ENCODE results near the gene SLX1A. TPM values are rescaled to one million over a fixed set of nuclear protein-coding genes. Genes with fewer than 3 reads are reported as not detected.
"Not testable (repeated sequence)": the region's sequence is repeated elsewhere in the genome, so short reads cannot be mapped to it uniquely, and the experiment has no call there.

SLX1A gene
- total and polyA plus RNA-seq, 2 of the 4 experiments (the other 2 are of a cell fraction), result 8.4 to 35.1 TPM

DNA sequence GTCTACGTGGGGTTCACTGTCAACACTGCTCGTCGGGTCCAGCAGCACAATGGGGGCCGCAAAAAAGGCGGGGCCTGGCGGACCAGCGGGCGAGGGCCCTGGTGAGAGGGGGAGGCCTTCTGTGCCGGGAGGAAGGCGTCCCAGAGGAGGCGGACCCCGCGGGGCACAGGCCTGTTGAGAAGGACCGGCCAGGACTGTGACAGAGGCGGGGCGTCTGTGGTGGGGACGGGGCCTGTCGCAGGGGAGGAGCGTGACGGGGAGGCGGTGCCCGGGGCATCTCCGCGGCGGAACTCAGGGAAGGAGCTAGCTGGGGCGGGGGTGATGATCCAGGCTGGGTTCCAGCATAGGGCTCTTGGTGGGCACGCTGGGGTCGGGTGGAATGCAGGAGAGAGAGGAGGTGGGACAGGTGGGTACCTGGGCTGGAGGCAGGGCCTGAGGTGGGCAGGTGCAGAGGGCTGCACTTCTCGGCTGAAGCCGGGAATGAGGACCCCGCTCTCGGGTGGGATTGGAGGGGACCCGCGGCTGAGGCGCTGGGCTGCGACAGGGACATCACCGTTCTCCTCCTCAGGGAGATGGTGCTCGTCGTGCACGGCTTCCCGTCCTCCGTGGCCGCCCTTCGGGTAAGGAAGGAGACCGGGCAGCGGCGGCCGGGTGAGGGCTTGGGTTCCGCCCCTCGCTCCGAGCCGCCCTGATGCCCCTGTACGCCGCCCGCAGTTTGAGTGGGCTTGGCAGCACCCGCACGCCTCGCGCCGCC is 674 bp downstream of the SLX1A start:
- BruUV-seq (replicated peaks), result TSS peak; percentile 95
- intact Hi-C loops (cut with micrococcal nuclease); H2BK20ac ChIP-seq (ENCODE audit: low read depth, low read length); H3K36me3 ChIP-seq (ENCODE audit: control insufficient read depth, insufficient read depth, low read length); H3K79me1 ChIP-seq (ENCODE audit: low read depth in 1 of 2, low read length in 2 of 2); H2BK15ac ChIP-seq (ENCODE audit: low read depth, low read length); H3K9me3 ChIP-seq (ENCODE audit: control insufficient read depth, insufficient read depth, low read length); H4K8ac ChIP-seq (ENCODE audit: low read depth in 2 of 2, low read length in 2 of 2); H2BK120ac ChIP-seq (ENCODE audit: low read depth, low read length); H3K18ac ChIP-seq (ENCODE audit: low read depth, low read length); H3K4ac ChIP-seq (ENCODE audit: low read depth, low read length); H3K4me1 ChIP-seq (ENCODE audit: control insufficient read depth, insufficient read depth, low read length); H3K9me1 ChIP-seq (ENCODE audit: insufficient read depth, low read length); H2AFZ ChIP-seq (replicated peaks; ENCODE audit: low read length, poor library complexity); POLR2A ChIA-PET (ENCODE audit: unreplicated experiment); DNase-seq; H3K56ac ChIP-seq (ENCODE audit: extremely low read depth, insufficient read depth, low read length); H2AK9ac ChIP-seq (replicated peaks; ENCODE audit: low read depth, low read length, poor library complexity); CTCF ChIA-PET; dilution Hi-C loops (cut with HindIII; ENCODE audit: low sequenced_read_pairs, unreplicated experiment); H3K14ac ChIP-seq (replicated peaks; ENCODE audit: low read depth, low read length); H2BK5ac ChIP-seq (ENCODE audit: low read depth, low read length, poor library complexity, severe bottlenecking); H2AK5ac ChIP-seq (ENCODE audit: low read depth, low read length); H3K23ac ChIP-seq (ENCODE audit: low read depth, low read length); H3K27me3 ChIP-seq (ENCODE audit: control insufficient read depth, insufficient read depth, low read length); H4K20me1 ChIP-seq (ENCODE audit: insufficient read depth, low read length); H4K91ac ChIP-seq (ENCODE audit: insufficient read depth, low read depth, low read length); H4K5ac ChIP-seq (ENCODE audit: low read depth, low read length): not testable (repeated sequence)
- in situ Hi-C loops (cut with MboI; ENCODE audit: low sequenced_read_pairs), result loop anchor here (25.0 kb wide), 1 partner anchor 218 kb away; the partner anchor contains the start of gene ZNF771
- H3K9ac ChIP-seq (ENCODE audit: low read depth, low read length), result peak overlapping the region; percentile 90; the same call in 1 of the 2 replicates
- peak overlapping the region; percentile 71; the same call in 1 of the 2 replicates for H3K27ac ChIP-seq (ENCODE audit: insufficient read depth, low read length)
- H3K4me2 ChIP-seq (ENCODE audit: low read depth, low read length), result peak overlapping the region; percentile 93
- no CpG with 5 or more reads among the region's 60 CpGs for WGBS, 2 experiments (ENCODE audit: extremely low coverage in 2 of 2, insufficient read length in 1 of 2)
- H3K4me3 ChIP-seq (ENCODE audit: insufficient read depth, low read depth, low read length), result peak overlapping the region; percentile 63
- peak; percentile 82 for ATAC-seq (ENCODE audit: low read depth)

DNA sequence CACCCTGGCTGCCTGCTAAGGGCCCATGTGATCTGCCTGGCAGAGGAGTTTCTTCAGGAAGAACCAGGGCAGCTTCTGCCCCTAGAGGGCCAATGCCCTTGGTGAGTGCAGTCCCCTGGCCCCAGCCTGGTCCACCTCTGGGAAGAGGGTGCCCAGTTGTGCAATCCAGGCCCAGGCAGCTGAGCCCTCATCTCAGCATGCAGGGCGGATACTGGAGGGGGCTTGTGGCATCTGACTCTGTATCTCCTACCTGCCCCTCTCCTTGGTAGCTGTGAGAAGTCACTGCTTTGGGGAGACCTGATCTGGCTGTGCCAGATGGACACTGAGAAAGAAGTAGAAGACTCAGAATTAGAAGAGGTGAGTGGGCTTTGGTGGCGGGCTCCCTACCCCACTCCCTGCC is 3.3 kb downstream of the SLX1A start:
- dilution Hi-C loops (cut with HindIII; ENCODE audit: low sequenced_read_pairs, unreplicated experiment); intact Hi-C loops (cut with micrococcal nuclease): not testable (repeated sequence)
- in situ Hi-C loops (cut with MboI; ENCODE audit: low sequenced_read_pairs), result loop anchor here (25.0 kb wide), 1 partner anchor 215 kb away; the partner anchor contains the start of gene ZNF771

More for the DNA sequence above, 3.3 kb downstream of the SLX1A start:
- H3K4me2 ChIP-seq (ENCODE audit: low read depth, low read length); H2BK5ac ChIP-seq (ENCODE audit: low read depth, low read length, poor library complexity, severe bottlenecking); POLR2A ChIA-PET (ENCODE audit: unreplicated experiment); H3K23ac ChIP-seq (ENCODE audit: low read depth, low read length); ATAC-seq (ENCODE audit: low read depth); H3K9me1 ChIP-seq (ENCODE audit: insufficient read depth, low read length); H4K5ac ChIP-seq (ENCODE audit: low read depth, low read length); H3K79me1 ChIP-seq (ENCODE audit: low read depth in 1 of 2, low read length in 2 of 2); H2AK9ac ChIP-seq (replicated peaks; ENCODE audit: low read depth, low read length, poor library complexity); H2BK120ac ChIP-seq (ENCODE audit: low read depth, low read length); H2AFZ ChIP-seq (replicated peaks; ENCODE audit: low read length, poor library complexity); H3K36me3 ChIP-seq (ENCODE audit: control insufficient read depth, insufficient read depth, low read length); H4K20me1 ChIP-seq (ENCODE audit: insufficient read depth, low read length); H2AK5ac ChIP-seq (ENCODE audit: low read depth, low read length); H3K9me3 ChIP-seq (ENCODE audit: control insufficient read depth, insufficient read depth, low read length); H3K4me1 ChIP-seq (ENCODE audit: control insufficient read depth, insufficient read depth, low read length); H3K18ac ChIP-seq (ENCODE audit: low read depth, low read length); H3K56ac ChIP-seq (ENCODE audit: extremely low read depth, insufficient read depth, low read length); H2BK20ac ChIP-seq (ENCODE audit: low read depth, low read length); H3K27me3 ChIP-seq (ENCODE audit: control insufficient read depth, insufficient read depth, low read length); H3K27ac ChIP-seq (ENCODE audit: insufficient read depth, low read length); CTCF ChIA-PET; H3K9ac ChIP-seq (ENCODE audit: low read depth, low read length); BruUV-seq (replicated peaks); H4K8ac ChIP-seq (ENCODE audit: low read depth in 2 of 2, low read length in 2 of 2); H4K91ac ChIP-seq (ENCODE audit: insufficient read depth, low read depth, low read length); H3K4me3 ChIP-seq (ENCODE audit: insufficient read depth, low read depth, low read length); H3K14ac ChIP-seq (replicated peaks; ENCODE audit: low read depth, low read length); H2BK15ac ChIP-seq (ENCODE audit: low read depth, low read length); DNase-seq; H3K4ac ChIP-seq (ENCODE audit: low read depth, low read length): not testable (repeated sequence)
- WGBS, 2 experiments (ENCODE audit: extremely low coverage in 2 of 2, insufficient read length in 1 of 2), result no CpG with 5 or more reads among the region's 2 CpGs
